Gastrocnemius medialis (tissue), 4 donors: ENCODE measurements around the gene ZKSCAN3.

Source experiments
- CTCF ChIP-seq, 5 experiments: fragments of 450-650 bp in 3 of 5; fragments of 200-600 bp in 2 of 5; sonication (generic) in 2 of 5; IDR thresholded peaks in 4 of 5; conservative IDR thresholded peaks in 1 of 5; 1 replicate in 4 of 5; 2 replicates in 1 of 5; pipeline ENCODE4 v1.5.1; 2016 to 2019; ENCODE audit warnings: antibody characterized with exemption in 5 of 5, mild to moderate bottlenecking in 3 of 5, moderate library complexity in 3 of 5
- POLR2A ChIP-seq, 2 donors: fragments of 450-650 bp; IDR thresholded peaks; one replicate each; pipeline ENCODE4 v1.6.1; 2017; ENCODE audit warnings: antibody characterized with exemption in 2 of 2, mild to moderate bottlenecking in 2 of 2, moderate library complexity in 2 of 2

- TF ChIP-seq POLR2A (IDR thresholded peaks at IDR 0.05) (no peak), CTCF (IDR thresholded peaks at IDR 0.05 in 4 of 5, conservative IDR thresholded peaks at IDR 0.05 in 1 of 5) (no peak)
Measured at GRCh38 chr6:28402197-28402596, 52.5 kb downstream of the ZKSCAN3 start.
